ENCODE measurements around the gene ETV6. TPM values are rescaled to one million over a fixed set of nuclear protein-coding genes. Genes with fewer than 3 reads are reported as not detected.

The ETV6 gene
- polyA plus RNA-seq, 1 donor (not counting 4 experiments of a cell fraction or from before 2014, with no cell fraction given) = 5.3 TPM

GRCh38 chr12:11698729-11699128 is 49.3 kb downstream of the ETV6 start:
- Histone ChIP-seq H3K27ac (ENCODE audit: control insufficient read depth, insufficient read depth, low read length) (no peak overlapping the region), H3K9ac (ENCODE audit: control insufficient read depth, extremely low read depth, insufficient read depth, low read length) (no peak overlapping the region), H3K9me1 (ENCODE audit: control insufficient read depth, extremely low read depth, insufficient read depth, low read length) (no peaks in the 10 kb centered on the region), H3K4me2 (ENCODE audit: control insufficient read depth, extremely low read depth, insufficient read depth, low read depth, low read length) (no peak overlapping the region), H3K4me3 (ENCODE audit: control insufficient read depth in 2 of 3, extremely low read depth in 1 of 3, insufficient read depth in 2 of 3, low read depth in 1 of 3, low read length in 3 of 3) (no peak overlapping the region), H3K36me3 (ENCODE audit: control insufficient read depth in 2 of 2, extremely low read depth in 1 of 2, insufficient read depth in 2 of 2, low read length in 2 of 2) (no peaks in the 10 kb centered on the region), H3K4me1 (ENCODE audit: control insufficient read depth, extremely low read depth, insufficient read depth, low read length) (peaks cover 11% of the 10 kb centered on the region), H2AFZ (ENCODE audit: control insufficient read depth, low read length) (no peak overlapping the region), H3K27me3 (ENCODE audit: control insufficient read depth, extremely low read depth, insufficient read depth, low read length) (no peaks in the 10 kb centered on the region), H3K9me3 (ENCODE audit: control insufficient read depth, low read depth, low read length) (no peaks in the 10 kb centered on the region), H4K20me1 (ENCODE audit: control insufficient read depth, extremely low read depth, insufficient read depth, low read length) (no peaks in the 10 kb centered on the region), H3K79me2 (ENCODE audit: control insufficient read depth, insufficient read depth, low read length) (peaks cover 22% of the 10 kb centered on the region)
- FAIRE-seq = no peak
- DNase-seq (ENCODE audit: low read depth, low spot score) = no peak
- TF ChIP-seq EZH2 (IDR thresholded peaks at IDR 0.05; ENCODE audit: low read length) = no peak
- no peak for TF ChIP-seq CTCF (optimal IDR thresholded peaks at IDR 0.05 in 1 of 3, IDR thresholded peaks at IDR 0.05 in 1 of 3, conservative IDR thresholded peaks at IDR 0.05 in 1 of 3; ENCODE audit: extremely low read depth in 1 of 3, insufficient read depth in 2 of 3, low read length in 3 of 3)
- dilution Hi-C loops (cut with MboI; ENCODE audit: extremely low pct_ligation_motif_present, low sequenced_read_pairs) = no loop called here

- TF ChIP-seq CTCF (optimal IDR thresholded peaks at IDR 0.05 in 1 of 3, IDR thresholded peaks at IDR 0.05 in 1 of 3, conservative IDR thresholded peaks at IDR 0.05 in 1 of 3; ENCODE audit: extremely low read depth in 1 of 3, insufficient read depth in 2 of 3, low read length in 3 of 3) (no peak), EZH2 (IDR thresholded peaks at IDR 0.05; ENCODE audit: low read length) (no peak)
- no peaks in the 10 kb centered on the region for H3K9me1 ChIP-seq (ENCODE audit: control insufficient read depth, extremely low read depth, insufficient read depth, low read length)
- H3K36me3 ChIP-seq (ENCODE audit: control insufficient read depth in 2 of 2, extremely low read depth in 1 of 2, insufficient read depth in 2 of 2, low read length in 2 of 2) = no peaks in the 10 kb centered on the region
- no peak overlapping the region for H2AFZ ChIP-seq (ENCODE audit: control insufficient read depth, low read length)
- H3K27ac ChIP-seq (ENCODE audit: control insufficient read depth, insufficient read depth, low read length) = no peak overlapping the region
- H3K9ac ChIP-seq (ENCODE audit: control insufficient read depth, extremely low read depth, insufficient read depth, low read length) = no peak overlapping the region
- dilution Hi-C loops (cut with MboI; ENCODE audit: extremely low pct_ligation_motif_present, low sequenced_read_pairs) = no loop called here
- no peak overlapping the region for H3K4me2 ChIP-seq (ENCODE audit: control insufficient read depth, extremely low read depth, insufficient read depth, low read depth, low read length)
- peaks cover 20% of the 10 kb centered on the region for H3K79me2 ChIP-seq (ENCODE audit: control insufficient read depth, insufficient read depth, low read length)
- no peak overlapping the region for H3K4me3 ChIP-seq (ENCODE audit: control insufficient read depth in 2 of 3, extremely low read depth in 1 of 3, insufficient read depth in 2 of 3, low read depth in 1 of 3, low read length in 3 of 3)
- FAIRE-seq (no peak), DNase-seq (ENCODE audit: low read depth, low spot score) (no peak)
- H4K20me1 ChIP-seq (ENCODE audit: control insufficient read depth, extremely low read depth, insufficient read depth, low read length) = no peaks in the 10 kb centered on the region
- no peaks in the 10 kb centered on the region for H3K9me3 ChIP-seq (ENCODE audit: control insufficient read depth, low read depth, low read length)
- peaks cover 20% of the 10 kb centered on the region for H3K4me1 ChIP-seq (ENCODE audit: control insufficient read depth, extremely low read depth, insufficient read depth, low read length)
- H3K27me3 ChIP-seq (ENCODE audit: control insufficient read depth, extremely low read depth, insufficient read depth, low read length) = no peaks in the 10 kb centered on the region
Observed at GRCh38 chr12:11701433-11701832, 52.0 kb downstream of the ETV6 start.
